Measurements from ENCODE around the gene ARSA.

- TF ChIP-seq CTCF (IDR thresholded peaks at IDR 0.05; ENCODE audit: low read length), result no peak
- no peak for TF ChIP-seq EZH2 (IDR thresholded peaks at IDR 0.05; ENCODE audit: borderline replicate concordance, low read length)
Measured at GRCh38 chr22:50577697-50577986, 50.3 kb downstream of the ARSA start.

Measured in OCI-LY1 (cell line).